IMR-90 (cell line): ENCODE measurements around the gene AUTS2. TPM values are rescaled to one million over a fixed set of nuclear protein-coding genes. Genes with fewer than 3 reads are reported as not detected.

Experiments
- ATAC-seq: fragments of 200-7000 bp; cut with Tn5 transposase; 2 replicates; pipeline ENCODE4 v1.9.1; 2020; ENCODE audit warnings: low read depth, mild to moderate bottlenecking, moderate library complexity
- BruUV-seq: library from RNA; stranded (reverse); fragments of 400-500 nt; replicated peaks from 2 replicates; lab custom pipeline; 2021; lab: Mats Ljungman, UMichigan
- CTCF ChIA-PET: fragments of 300-600 bp; formaldehyde crosslinking; extraction: SDS; loops from one replicate; lab custom pipeline; 2021; ENCODE audit warnings: antibody characterized with exemption; lab: Yijun Ruan, JAX
- POLR2A ChIA-PET: fragments of 300-600 bp; sonication (Branson Sonifier 250); formaldehyde crosslinking; loops from one replicate; lab custom pipeline; 2022; ENCODE audit warnings: antibody characterized with exemption; ENCODE audit not compliant: unreplicated experiment; lab: Charles Lee
- DNase-seq: peaks from one replicate; pipeline ENCODE4 v3.0.0; 2013
- H2AFZ ChIP-seq: replicated peaks from 2 replicates; pipeline ENCODE3; 2013; ENCODE audit warnings: low read length, mild to moderate bottlenecking; ENCODE audit not compliant: poor library complexity
- H2AK5ac ChIP-seq: 2 replicates; pipeline ENCODE4 v1.6.1; 2013; ENCODE audit warnings: low read depth, low read length, inconsistent platforms
- H2AK9ac ChIP-seq: replicated peaks from 2 replicates; pipeline ENCODE3; 2013; ENCODE audit warnings: mild to moderate bottlenecking, low read depth, low read length, moderate library complexity; ENCODE audit not compliant: poor library complexity
- H2BK120ac ChIP-seq: 2 replicates; pipeline ENCODE4 v1.6.1; 2013; ENCODE audit warnings: low read depth, low read length, inconsistent platforms
- H2BK15ac ChIP-seq: 3 replicates; pipeline ENCODE4 v1.6.1; 2013; ENCODE audit warnings: low read depth, low read length, inconsistent platforms
- H2BK20ac ChIP-seq: 2 replicates; pipeline ENCODE4 v1.6.1; 2013; ENCODE audit warnings: low read depth, mild to moderate bottlenecking, inconsistent platforms, low read length, moderate library complexity
- H2BK5ac ChIP-seq: 2 replicates; pipeline ENCODE4 v1.6.1; 2013; ENCODE audit warnings: mild to moderate bottlenecking, low read depth, low read length, inconsistent platforms; ENCODE audit not compliant: poor library complexity, severe bottlenecking
- H3K14ac ChIP-seq: replicated peaks from 2 replicates; pipeline ENCODE4 v1.6.1; 2013; ENCODE audit warnings: low read depth, low read length, inconsistent platforms
- H3K18ac ChIP-seq: 2 replicates; pipeline ENCODE4 v1.6.1; 2013; ENCODE audit warnings: low read depth, low read length, control low read depth
- H3K23ac ChIP-seq: 2 replicates; pipeline ENCODE4 v1.6.1; 2013; ENCODE audit warnings: low read depth, low read length, inconsistent platforms
- H3K27ac ChIP-seq: 2 replicates; pipeline ENCODE4 v1.5.1; 2013; ENCODE audit warnings: mild to moderate bottlenecking, control low read depth, low read length; ENCODE audit not compliant: insufficient read depth
- H3K27me3 ChIP-seq: 2 replicates; pipeline ENCODE4 v1.6.1; 2013; ENCODE audit warnings: low read length; ENCODE audit not compliant: control insufficient read depth, insufficient read depth
- H3K36me3 ChIP-seq: 2 replicates; pipeline ENCODE4 v1.6.1; 2013; ENCODE audit warnings: low read length, mixed read lengths; ENCODE audit not compliant: control insufficient read depth, insufficient read depth
- H3K4ac ChIP-seq: 2 replicates; pipeline ENCODE4 v1.6.1; 2013; ENCODE audit warnings: low read depth, low read length, inconsistent platforms
- H3K4me1 ChIP-seq: 2 replicates; pipeline ENCODE4 v1.6.1; 2013; ENCODE audit warnings: low read length, mixed read lengths; ENCODE audit not compliant: control insufficient read depth, insufficient read depth
- H3K4me2 ChIP-seq: 2 replicates; pipeline ENCODE4 v1.6.1; 2013; ENCODE audit warnings: low read depth, mild to moderate bottlenecking, control low read depth, low read length, moderate library complexity
- H3K4me3 ChIP-seq: 2 replicates; pipeline ENCODE4 v1.5.1; 2013; ENCODE audit warnings: low read depth, mild to moderate bottlenecking, control low read depth, low read length, moderate library complexity; ENCODE audit not compliant: insufficient read depth
- H3K56ac ChIP-seq: 2 replicates; pipeline ENCODE4 v1.6.1; 2013; ENCODE audit warnings: low read length, inconsistent platforms; ENCODE audit not compliant: insufficient read depth; ENCODE audit errors: extremely low read depth
- H3K79me1 ChIP-seq, 2 experiments: 2 replicates each; pipeline ENCODE4 v1.6.1; 2013; ENCODE audit warnings: low read length in 2 of 2, inconsistent platforms in 1 of 2, low read depth in 1 of 2
- H3K9ac ChIP-seq: 2 replicates; pipeline ENCODE4 v1.6.1; 2013; ENCODE audit warnings: low read depth, low read length, control low read depth
- H3K9me1 ChIP-seq: 2 replicates; pipeline ENCODE4 v1.6.1; 2013; ENCODE audit warnings: low read length, inconsistent platforms; ENCODE audit not compliant: insufficient read depth
- H3K9me3 ChIP-seq: 2 replicates; pipeline ENCODE4 v1.6.1; 2013; ENCODE audit warnings: low read length; ENCODE audit not compliant: control insufficient read depth, insufficient read depth
- H4K20me1 ChIP-seq: 2 replicates; pipeline ENCODE4 v1.6.1; 2013; ENCODE audit warnings: low read length, inconsistent platforms; ENCODE audit not compliant: insufficient read depth
- H4K5ac ChIP-seq: 2 replicates; pipeline ENCODE4 v1.6.1; 2013; ENCODE audit warnings: mild to moderate bottlenecking, low read depth, low read length, control low read depth
- H4K8ac ChIP-seq, 2 experiments: 2 replicates each; pipeline ENCODE4 v1.6.1; 2013; ENCODE audit warnings: low read depth in 2 of 2, low read length in 2 of 2, control low read depth in 1 of 2, inconsistent platforms in 1 of 2
- H4K91ac ChIP-seq: 2 replicates; pipeline ENCODE4 v1.6.1; 2013; ENCODE audit warnings: low read depth, low read length, inconsistent platforms; ENCODE audit not compliant: insufficient read depth
- BHLHE40 ChIP-seq: fragments of 150-350 bp; IDR thresholded peaks from 2 replicates; pipeline ENCODE4 v1.6.1; 2016; ENCODE audit warnings: mild to moderate bottlenecking, low read depth, low read length
- CEBPB ChIP-seq: IDR thresholded peaks from 2 replicates; pipeline ENCODE4 v1.6.1; 2012; ENCODE audit warnings: low read depth, low read length, improper control_type of control experiment
- CHD1 ChIP-seq: IDR thresholded peaks from 2 replicates; pipeline ENCODE4 v1.6.1; 2012; ENCODE audit warnings: low read depth, low read length, improper control_type of control experiment
- CTCF ChIP-seq: conservative IDR thresholded peaks from 2 replicates; pipeline ENCODE4 v1.5.1; 2012; ENCODE audit warnings: mild to moderate bottlenecking, low read depth, low read length, improper control_type of control experiment
- ELK1 ChIP-seq: fragments of 150-350 bp; IDR thresholded peaks from 2 replicates; pipeline ENCODE4 v1.6.1; 2016; ENCODE audit warnings: low read depth, mild to moderate bottlenecking, low read length, moderate library complexity, borderline replicate concordance
- FOS ChIP-seq: fragments of 150-350 bp; IDR thresholded peaks from 2 replicates; pipeline ENCODE4 v1.6.1; 2016; ENCODE audit warnings: low read depth, low read length
- MAFK ChIP-seq: IDR thresholded peaks from 2 replicates; pipeline ENCODE4 v1.6.1; 2012; ENCODE audit warnings: low read depth, low read length, improper control_type of control experiment
- MAZ ChIP-seq: IDR thresholded peaks from 2 replicates; pipeline ENCODE4 v1.6.1; 2012; ENCODE audit warnings: low read depth, mild to moderate bottlenecking, low read length, improper control_type of control experiment, moderate library complexity, borderline replicate concordance
- MXI1 ChIP-seq: IDR thresholded peaks from 2 replicates; pipeline ENCODE4 v1.6.1; 2012; ENCODE audit warnings: low read depth, mild to moderate bottlenecking, low read length, moderate library complexity, borderline replicate concordance
- NFE2L2 ChIP-seq: fragments of 150-350 bp; IDR thresholded peaks from 2 replicates; pipeline ENCODE4 v1.6.1; 2016; ENCODE audit warnings: low read depth, mild to moderate bottlenecking, low read length
- POLR2A ChIP-seq: IDR thresholded peaks from 2 replicates; pipeline ENCODE4 v1.6.1; 2012; ENCODE audit warnings: mild to moderate bottlenecking, low read depth, low read length
- RAD21 ChIP-seq: IDR thresholded peaks from 2 replicates; pipeline ENCODE4 v1.6.1; 2012; ENCODE audit warnings: low read length, improper control_type of control experiment
- RCOR1 ChIP-seq: IDR thresholded peaks from 2 replicates; pipeline ENCODE4 v1.6.1; 2012; ENCODE audit warnings: mild to moderate bottlenecking, low read length, improper control_type of control experiment; ENCODE audit not compliant: insufficient replicate concordance
- RFX5 ChIP-seq: IDR thresholded peaks from 2 replicates; pipeline ENCODE4 v1.8.0; 2012; ENCODE audit warnings: low read depth, mild to moderate bottlenecking, low read length, moderate library complexity
- SMC3 ChIP-seq: fragments of 150-350 bp; IDR thresholded peaks from 2 replicates; pipeline ENCODE4 v1.6.1; 2016; ENCODE audit warnings: low read depth, mild to moderate bottlenecking, antibody characterized with exemption, low read length, moderate library complexity
- WGBS, 2 experiments: methylation state at CpG; one replicate each; pipeline versions ENCODE4 v1.1.5 to v1.1.7; 2013; ENCODE audit warnings: missing lambda C conversion rate in 2 of 2; ENCODE audit not compliant: insufficient read length in 1 of 2; ENCODE audit errors: extremely low coverage in 2 of 2; 5-methylcytosine and 5-hydroxymethylcytosine counted together
- dilution Hi-C: fragments of 300-500 bp; cut with HindIII; formaldehyde crosslinking; loops from one replicate; pipeline ENCODE4 v1.14.3; 2018; ENCODE audit warnings: low sequenced_read_pairs; ENCODE audit not compliant: unreplicated experiment
- in situ Hi-C: fragments of 300-500 bp; cut with MboI; formaldehyde crosslinking; loops from 3 replicates; pipeline ENCODE4 v1.14.3; 2019; ENCODE audit warnings: low sequenced_read_pairs, inconsistent platforms, mixed read lengths
- intact Hi-C: fragments of 100-400 bp; cut with micrococcal nuclease; formaldehyde crosslinking; loops from 2 replicates; pipeline ENCODE4 v1.10.0; 2022
- polyA plus RNA-seq, 3 experiments: library from polyadenylated mRNA; depleted of rRNA; stranded (reverse); fragments of >200 nt; gene quantifications; 2 replicates each; pipeline ENCODE4 v1.2.3, GENCODE V29; 2012; ENCODE audit warnings: low replicate concordance in 1 of 3
- total RNA-seq: library from RNA; depleted of rRNA; stranded (reverse); fragments of >200 nt; gene quantifications from 2 replicates; pipeline ENCODE4 v1.2.3, GENCODE V29; 2012
- TF ChIP-seq, protein P1 (sequence below): fragments of 150-350 bp; IDR thresholded peaks from 2 replicates; pipeline ENCODE4 v1.6.1; 2017; ENCODE audit warnings: mild to moderate bottlenecking, antibody characterized with exemption, low read length, low read depth

AUTS2 gene
- total and polyA plus RNA-seq, 2 of the 4 experiments (the other 2 are of a cell fraction): 0.90 to 3.0 TPM

DNA sequence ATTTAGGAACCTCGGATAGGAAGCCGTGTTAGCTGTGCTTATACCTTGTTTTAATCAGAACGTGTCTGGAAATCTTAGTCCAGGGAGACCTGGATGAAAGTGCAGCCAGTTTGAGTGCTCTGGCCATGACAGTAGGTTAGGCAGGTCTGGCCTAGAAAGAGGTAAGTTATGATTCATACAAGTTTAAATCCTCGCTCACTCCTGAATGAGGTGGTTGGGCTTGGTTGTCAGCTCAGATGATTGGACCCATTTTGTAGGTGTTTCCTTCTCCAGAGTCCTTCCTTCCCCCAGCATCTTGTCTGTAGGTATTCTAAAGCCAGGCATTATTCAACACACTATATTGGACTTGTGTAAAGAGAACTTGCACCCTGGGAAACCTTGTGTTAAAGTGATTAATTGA lies 971.8 kb downstream of the AUTS2 start:
- BruUV-seq: no TSS peak
- Histone ChIP-seq H2BK15ac (no peak overlapping the region), H4K8ac (no peak overlapping the region), H3K79me1 (no peaks in the 10 kb centered on the region), H3K9ac (no peak overlapping the region), H2AK5ac (no peak overlapping the region), H4K20me1 (no peaks in the 10 kb centered on the region), H3K18ac (no peak overlapping the region), H3K14ac (no peak overlapping the region), H3K23ac (no peak overlapping the region), H2AFZ (no peak overlapping the region), H4K5ac (no peak overlapping the region), H3K4me2 (no peak overlapping the region), H3K56ac (no peak overlapping the region), H3K4ac (no peak overlapping the region), H3K36me3 (no peaks in the 10 kb centered on the region), H3K9me1 (no peaks in the 10 kb centered on the region), H2AK9ac (no peak overlapping the region), H3K27ac (no peak overlapping the region), H2BK5ac (no peak overlapping the region), H3K27me3 (no peaks in the 10 kb centered on the region), H3K4me3 (no peak overlapping the region), H4K91ac (no peak overlapping the region), H2BK120ac (no peak overlapping the region), H3K4me1 (no peaks in the 10 kb centered on the region), H3K9me3 (no peaks in the 10 kb centered on the region), H2BK20ac (no peak overlapping the region)
- POLR2A ChIA-PET: no interaction called here
- dilution Hi-C loops (no loop called here), in situ Hi-C loops (no loop called here), intact Hi-C loops (no loop called here)
- DNase-seq (no peak), ATAC-seq (no peak)
- CTCF ChIA-PET: no interaction called here
- TF ChIP-seq NFE2L2: no peak
- no peak for TF ChIP-seq MXI1
- TF ChIP-seq RCOR1: no peak
- TF ChIP-seq RFX5: no peak
- TF ChIP-seq FOS: no peak
- TF ChIP-seq POLR2A: no peak
- no peak for TF ChIP-seq ELK1
- no peak for TF ChIP-seq BHLHE40
- TF ChIP-seq RAD21: no peak
- TF ChIP-seq, protein P1, sequence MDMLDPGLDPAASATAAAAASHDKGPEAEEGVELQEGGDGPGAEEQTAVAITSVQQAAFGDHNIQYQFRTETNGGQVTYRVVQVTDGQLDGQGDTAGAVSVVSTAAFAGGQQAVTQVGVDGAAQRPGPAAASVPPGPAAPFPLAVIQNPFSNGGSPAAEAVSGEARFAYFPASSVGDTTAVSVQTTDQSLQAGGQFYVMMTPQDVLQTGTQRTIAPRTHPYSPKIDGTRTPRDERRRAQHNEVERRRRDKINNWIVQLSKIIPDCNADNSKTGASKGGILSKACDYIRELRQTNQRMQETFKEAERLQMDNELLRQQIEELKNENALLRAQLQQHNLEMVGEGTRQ: no peak
- TF ChIP-seq CEBPB: no peak
- TF ChIP-seq MAFK: no peak
- no peak for TF ChIP-seq SMC3
- TF ChIP-seq CHD1: no peak
- TF ChIP-seq CTCF: no peak
- no peak for TF ChIP-seq MAZ
- WGBS, 2 experiments: 94% methylated on average over 3 of the region's 4 CpGs; no CpG with 5 or more reads in 1 of the 2 experiments
